GM12872 (cell line): ENCODE data around the gene HLA-G.

Experiments used
- CTCF ChIP-seq: IDR thresholded peaks from 3 replicates; pipeline ENCODE4 v1.5.1; 2011; ENCODE audit warnings: low read depth, mild to moderate bottlenecking, low read length, moderate library complexity; ENCODE audit not compliant: insufficient read depth

Gene HLA-G

DNA sequence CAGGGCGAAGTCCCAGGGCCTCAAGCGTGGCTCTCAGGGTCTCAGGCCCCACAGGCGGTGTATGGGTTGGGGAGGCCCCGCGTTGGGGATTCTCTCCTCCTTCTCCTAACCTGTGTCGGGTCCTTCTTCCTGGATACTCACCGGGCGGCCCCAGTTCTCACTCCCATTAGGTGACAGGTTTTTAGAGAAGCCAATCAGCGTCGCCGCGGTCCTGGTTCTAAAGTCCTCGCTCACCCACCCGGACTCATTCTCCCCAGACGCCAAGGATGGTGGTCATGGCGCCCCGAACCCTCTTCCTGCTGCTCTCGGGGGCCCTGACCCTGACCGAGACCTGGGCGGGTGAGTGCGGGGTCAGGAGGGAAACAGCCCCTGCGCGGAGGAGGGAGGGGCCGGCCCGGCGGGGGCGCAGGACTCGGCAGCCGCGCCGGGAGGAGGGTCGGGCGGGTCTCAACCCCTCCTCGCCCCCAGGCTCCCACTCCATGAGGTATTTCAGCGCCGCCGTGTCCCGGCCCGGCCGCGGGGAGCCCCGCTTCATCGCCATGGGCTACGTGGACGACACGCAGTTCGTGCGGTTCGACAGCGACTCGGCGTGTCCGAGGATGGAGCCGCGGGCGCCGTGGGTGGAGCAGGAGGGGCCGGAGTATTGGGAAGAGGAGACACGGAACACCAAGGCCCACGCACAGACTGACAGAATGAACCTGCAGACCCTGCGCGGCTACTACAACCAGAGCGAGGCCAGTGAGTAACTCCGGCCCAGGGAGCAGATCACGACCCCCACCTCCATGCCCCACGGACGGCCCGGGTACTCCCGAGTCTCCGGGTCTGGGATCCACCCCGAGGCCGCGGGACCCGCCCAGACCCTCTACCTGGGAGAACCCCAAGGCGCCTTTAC, at the start of gene HLA-G:
TSS of gene HLA-G (plus strand) at position 247 of the 892 bp plus-strand sequence. CDS start at position 267, 20 bp downstream.
- no peak for TF ChIP-seq CTCF

DNA sequence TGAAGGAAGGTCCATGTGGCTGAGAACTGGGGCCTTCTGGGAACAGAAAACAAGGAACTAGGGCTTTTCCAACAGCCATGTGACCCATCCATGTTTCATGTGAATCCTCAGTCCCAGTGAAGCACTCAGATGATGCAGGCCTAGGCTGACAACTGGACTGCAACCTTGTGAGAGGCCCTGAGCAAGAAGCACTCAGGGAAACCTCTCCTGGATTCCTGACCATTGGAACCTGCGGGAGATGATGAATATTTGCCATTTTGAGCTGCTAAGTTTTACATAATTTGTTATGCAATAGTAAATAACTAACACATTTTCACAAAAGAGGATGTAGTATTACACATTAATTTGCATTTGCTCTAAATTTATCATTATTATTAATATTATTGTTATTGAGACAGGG, 38.4 kb upstream of the HLA-G start:
- TF ChIP-seq CTCF, result no peak

GRCh38 chr6:29790626-29791025, 37.0 kb upstream of the HLA-G start:
- no peak for TF ChIP-seq CTCF

- no peak for TF ChIP-seq CTCF
These were observed 36.5 kb upstream of the HLA-G start for GRCh38 chr6:29791162-29791561.

- TF ChIP-seq CTCF, result no peak
These were observed 35.9 kb upstream of the HLA-G start for GRCh38 chr6:29791786-29792122.

DNA sequence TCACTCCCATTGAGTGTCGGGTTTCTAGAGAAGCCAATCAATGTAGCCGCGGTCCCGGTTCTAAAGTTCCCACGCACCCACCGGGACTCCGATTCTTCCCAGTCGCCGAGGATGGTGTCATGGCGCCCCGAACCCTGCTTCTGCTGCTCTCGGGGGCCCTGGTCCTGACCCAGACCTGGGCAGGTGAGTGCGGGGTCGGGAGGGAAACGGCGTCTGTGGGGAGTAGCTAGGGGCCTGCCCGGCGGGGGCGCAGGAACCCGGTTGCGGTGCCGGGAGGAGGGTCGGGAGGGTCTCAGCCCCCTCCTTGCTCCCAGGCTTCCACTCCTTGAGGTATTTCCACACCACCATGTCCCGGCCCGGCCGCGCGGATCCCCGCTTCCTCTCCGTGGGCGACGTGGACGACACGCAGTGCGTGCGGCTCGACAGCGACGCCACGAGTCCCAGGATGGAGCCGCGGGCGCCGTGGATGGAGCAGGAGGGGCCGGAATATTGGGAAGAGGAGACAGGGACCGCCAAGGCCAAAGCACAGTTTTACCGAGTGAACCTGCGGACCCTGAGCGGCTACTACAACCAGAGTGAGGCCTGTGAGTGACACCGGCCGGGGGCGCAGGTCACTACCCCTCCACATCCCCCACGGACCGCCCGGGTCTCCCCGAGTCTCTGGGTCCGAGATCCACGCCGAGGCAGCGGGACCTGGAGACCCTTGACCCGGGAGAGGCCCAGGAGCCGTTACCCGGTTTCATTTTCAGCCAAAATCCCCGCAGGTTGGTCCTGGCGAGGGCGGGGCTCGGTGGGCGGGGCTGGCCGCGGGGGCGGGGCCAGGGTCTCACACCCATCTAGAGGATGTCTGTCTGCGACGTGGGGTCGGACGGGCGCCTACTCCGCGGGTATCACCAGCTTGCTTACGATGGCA, 35.2 kb upstream of the HLA-G start:
- TF ChIP-seq CTCF, result peak; percentile 39; the same call in 2 of the 3 replicates

GRCh38 chr6:29793036-29793356, 34.6 kb upstream of the HLA-G start:
- TF ChIP-seq CTCF, result no peak
